ENCODE results near the gene CEACAM6.
"Not testable (repeated sequence)": the region's sequence is repeated elsewhere in the genome, so short reads cannot be mapped to it uniquely, and the experiment has no call there.

The CEACAM6 gene

GRCh38 chr19:41748012-41748411, 7.3 kb upstream of the CEACAM6 start:
- no peak overlapping the region for H3K4me3 ChIP-seq
- H3K27ac ChIP-seq: no peak overlapping the region
- DNase-seq (ENCODE audit: low spot score): no peak
- no peak for TF ChIP-seq CTCF (IDR thresholded peaks at IDR 0.05)

- not testable (repeated sequence) for H3K4me3 ChIP-seq; H3K27ac ChIP-seq; DNase-seq (ENCODE audit: low spot score)
Observed at GRCh38 chr19:41750248-41751134, 4.8 kb upstream of the CEACAM6 start.

- peak; percentile 31 for TF ChIP-seq CTCF (IDR thresholded peaks at IDR 0.05)
- no peak overlapping the region for H3K27ac ChIP-seq
- H3K4me3 ChIP-seq: no peak overlapping the region
- no peak for DNase-seq (ENCODE audit: low spot score)
Observed at GRCh38 chr19:41753159-41753558, 2.2 kb upstream of the CEACAM6 start.

DNA sequence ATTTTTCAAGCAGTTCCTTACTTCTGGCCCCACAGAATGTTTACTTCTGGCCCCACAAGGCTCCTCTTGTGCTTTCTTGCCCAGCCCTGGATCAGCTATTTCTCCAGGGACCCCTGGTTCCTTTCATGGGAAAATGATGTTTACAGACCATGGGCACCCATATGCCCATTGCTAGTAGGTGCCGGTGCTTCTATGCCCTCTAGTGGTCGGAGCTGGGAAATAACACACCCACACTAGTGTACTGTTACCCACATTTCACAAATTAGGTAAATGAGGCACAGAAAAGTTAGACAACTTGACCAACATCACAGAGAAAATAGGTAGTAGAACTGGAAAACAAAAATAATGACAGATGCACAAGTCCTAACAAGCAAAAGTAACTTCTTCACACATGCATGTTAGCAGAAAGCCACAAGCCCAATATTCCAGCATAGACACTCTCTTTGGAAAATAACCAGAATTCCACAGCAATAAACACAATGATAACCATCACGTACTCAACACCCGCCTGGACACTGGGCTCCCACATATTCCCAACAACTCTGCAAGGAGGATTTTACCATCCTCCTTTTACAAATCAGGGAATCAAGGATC, 1.3 kb upstream of the CEACAM6 start:
- H3K27ac ChIP-seq: no peak overlapping the region
- no peak for DNase-seq (ENCODE audit: low spot score)
- H3K4me3 ChIP-seq: no peak overlapping the region
- TF ChIP-seq CTCF (IDR thresholded peaks at IDR 0.05): peak; percentile 44

- Histone ChIP-seq H3K4me3 (no peak overlapping the region), H3K27ac (no peak overlapping the region)
- no peak for DNase-seq (ENCODE audit: low spot score)
- TF ChIP-seq CTCF (IDR thresholded peaks at IDR 0.05): no peak
Observed at GRCh38 chr19:41758846-41759245, 3.5 kb downstream of the CEACAM6 start.

DNA sequence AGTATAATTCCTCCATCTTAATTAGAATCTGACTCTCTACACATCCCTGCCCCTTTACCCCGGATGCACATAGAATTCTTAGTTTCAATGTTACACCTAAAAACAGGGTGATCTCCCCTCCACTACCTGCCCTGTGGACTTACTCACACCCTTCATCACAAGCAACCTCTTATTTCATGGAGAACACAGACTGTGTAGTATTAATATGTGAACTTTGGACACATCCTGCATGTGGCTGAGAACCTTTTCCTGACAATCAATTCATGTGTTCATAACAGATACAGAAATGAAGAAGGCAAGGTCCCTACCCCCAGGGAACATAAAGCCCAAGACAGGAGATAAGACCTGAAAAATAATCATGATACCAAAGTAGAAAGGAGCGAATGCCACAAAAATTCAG, 11.8 kb downstream of the CEACAM6 start:
- no peak for DNase-seq (ENCODE audit: low spot score)
- no peak for TF ChIP-seq CTCF (IDR thresholded peaks at IDR 0.05)
- H3K4me3 ChIP-seq: no peak overlapping the region
- no peak overlapping the region for H3K27ac ChIP-seq

GRCh38 chr19:41768105-41768504, 12.8 kb downstream of the CEACAM6 start:
- H3K27ac ChIP-seq; DNase-seq (ENCODE audit: low spot score); H3K4me3 ChIP-seq: not testable (repeated sequence)

DNA sequence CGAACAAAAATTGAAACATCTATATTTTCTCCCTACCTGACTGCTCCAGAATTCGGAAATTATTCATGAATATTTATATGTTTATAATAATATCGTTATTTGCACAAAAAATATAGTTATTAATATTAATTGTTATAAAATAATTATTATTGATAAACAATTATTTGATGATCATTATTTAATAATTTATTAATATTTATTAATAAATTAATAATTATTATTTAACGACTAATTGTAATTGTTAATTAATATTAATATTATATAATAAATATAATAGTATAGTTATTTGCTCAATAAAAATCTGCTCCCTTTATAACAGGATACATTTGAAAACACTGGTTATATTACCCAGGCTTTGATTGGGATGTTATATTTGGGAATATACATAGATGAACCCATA, 14.3 kb downstream of the CEACAM6 start:
- Histone ChIP-seq H3K27ac (no peak overlapping the region), H3K4me3 (no peak overlapping the region)
- no peak for TF ChIP-seq CTCF (IDR thresholded peaks at IDR 0.05)
- DNase-seq (ENCODE audit: low spot score): no peak

All from coronary artery (tissue), 2 donors.